DND-41 (cell line): ENCODE results near the gene ZNF57.

Experiments used
- EZH2 ChIP-seq: IDR thresholded peaks from 3 replicates; pipeline ENCODE4 v1.6.1; 2012; ENCODE audit warnings: borderline replicate concordance, low read depth, mild to moderate bottlenecking, moderate library complexity, low read length, inconsistent platforms; ENCODE audit not compliant: severe bottlenecking
- TF ChIP-seq, protein P1 (sequence below): IDR thresholded peaks from 2 replicates; pipeline ENCODE4 v1.5.1; 2012; ENCODE audit warnings: borderline replicate concordance, low read length, moderate library complexity, mild to moderate bottlenecking; ENCODE audit not compliant: poor library complexity, severe bottlenecking; ENCODE audit errors: extremely low read depth

DNA sequence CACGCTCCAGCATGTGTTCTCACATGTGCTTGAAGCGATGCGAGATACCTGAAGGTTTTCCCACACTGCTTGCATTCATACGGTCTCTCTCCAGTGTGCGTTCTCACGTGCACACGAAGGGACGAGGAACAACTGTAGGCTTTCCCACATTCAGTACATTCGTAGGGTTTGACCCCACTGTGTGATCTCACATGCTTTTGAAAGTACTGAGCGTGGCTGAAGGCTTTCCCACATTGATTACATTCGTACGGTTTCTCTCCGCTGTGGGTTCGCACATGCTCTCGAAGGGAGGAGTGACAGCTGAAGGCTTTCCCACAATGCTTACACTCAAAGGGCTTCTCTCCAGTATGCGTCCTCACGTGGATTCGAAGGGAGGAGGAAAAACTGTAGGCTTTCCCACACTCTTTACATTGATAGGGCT, 32.8 kb downstream of the ZNF57 start:
- TF ChIP-seq, protein P1, sequence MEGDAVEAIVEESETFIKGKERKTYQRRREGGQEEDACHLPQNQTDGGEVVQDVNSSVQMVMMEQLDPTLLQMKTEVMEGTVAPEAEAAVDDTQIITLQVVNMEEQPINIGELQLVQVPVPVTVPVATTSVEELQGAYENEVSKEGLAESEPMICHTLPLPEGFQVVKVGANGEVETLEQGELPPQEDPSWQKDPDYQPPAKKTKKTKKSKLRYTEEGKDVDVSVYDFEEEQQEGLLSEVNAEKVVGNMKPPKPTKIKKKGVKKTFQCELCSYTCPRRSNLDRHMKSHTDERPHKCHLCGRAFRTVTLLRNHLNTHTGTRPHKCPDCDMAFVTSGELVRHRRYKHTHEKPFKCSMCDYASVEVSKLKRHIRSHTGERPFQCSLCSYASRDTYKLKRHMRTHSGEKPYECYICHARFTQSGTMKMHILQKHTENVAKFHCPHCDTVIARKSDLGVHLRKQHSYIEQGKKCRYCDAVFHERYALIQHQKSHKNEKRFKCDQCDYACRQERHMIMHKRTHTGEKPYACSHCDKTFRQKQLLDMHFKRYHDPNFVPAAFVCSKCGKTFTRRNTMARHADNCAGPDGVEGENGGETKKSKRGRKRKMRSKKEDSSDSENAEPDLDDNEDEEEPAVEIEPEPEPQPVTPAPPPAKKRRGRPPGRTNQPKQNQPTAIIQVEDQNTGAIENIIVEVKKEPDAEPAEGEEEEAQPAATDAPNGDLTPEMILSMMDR: no peak
- TF ChIP-seq EZH2: no peak
